Measurements from ENCODE around the gene CYP27C1. TPM values are rescaled to one million over a fixed set of nuclear protein-coding genes. Genes with fewer than 3 reads are reported as not detected.

Gene CYP27C1
- total and polyA plus RNA-seq, 2 donors (not counting 1 experiment from before 2014, with no cell fraction given): 0.07 TPM; not detected in 1

- Histone ChIP-seq H3K4me1 (ENCODE audit: control insufficient read depth, extremely low read depth, insufficient read depth, low read length) (no peaks in the 10 kb centered on the region), H2AFZ (ENCODE audit: low read length) (no peak overlapping the region), H3K27me3 (ENCODE audit: control insufficient read depth, insufficient read depth, low read length) (peaks cover 51% of the 10 kb centered on the region), H3K4me2 (ENCODE audit: extremely low read depth, insufficient read depth, low read length) (no peak overlapping the region), H3K9me3 (ENCODE audit: control insufficient read depth, insufficient read depth, low read depth, low read length) (no peaks in the 10 kb centered on the region), H3K79me2 (ENCODE audit: control insufficient read depth, insufficient read depth, low read length) (no peaks in the 10 kb centered on the region), H3K36me3 (ENCODE audit: control insufficient read depth, insufficient read depth, low read length) (no peaks in the 10 kb centered on the region), H4K20me1 (ENCODE audit: control insufficient read depth, extremely low read depth, insufficient read depth, low read length) (no peaks in the 10 kb centered on the region), H3K27ac (ENCODE audit: insufficient read depth, low read length) (no peak overlapping the region), H3K4me3 (replicated peaks in 1 of 4; ENCODE audit: control extremely low read depth in 1 of 4, insufficient read depth in 1 of 4, low read depth in 3 of 4, low read length in 4 of 4) (peak overlapping the region in 1 of 4 experiments; percentile 3), H3K9ac (ENCODE audit: insufficient read depth, low read length) (no peak overlapping the region)
- TF ChIP-seq EZH2 (IDR thresholded peaks at IDR 0.05; ENCODE audit: low read length, missing control alignments): peak; percentile 56
- no peak for TF ChIP-seq CTCF (conservative IDR thresholded peaks at IDR 0.05 in 1 of 2, IDR thresholded peaks at IDR 0.05 in 1 of 2; ENCODE audit: low read depth in 1 of 2, low read length in 2 of 2)
- peak in 1 of 2 donors; percentile 24 for DNase-seq (ENCODE audit: low read depth in 2 of 2)
Measured at GRCh38 chr2:127220768-127221527, 849 bp upstream of the CYP27C1 start.

- Histone ChIP-seq H3K36me3 (ENCODE audit: control insufficient read depth, insufficient read depth, low read length) (no peaks in the 10 kb centered on the region), H3K9ac (ENCODE audit: insufficient read depth, low read length) (no peak overlapping the region), H4K20me1 (ENCODE audit: control insufficient read depth, extremely low read depth, insufficient read depth, low read length) (no peaks in the 10 kb centered on the region), H3K4me3 (replicated peaks in 1 of 4; ENCODE audit: control extremely low read depth in 1 of 4, insufficient read depth in 1 of 4, low read depth in 3 of 4, low read length in 4 of 4) (peak overlapping the region in 2 of 4 experiments; percentile 9 to 41), H3K27me3 (ENCODE audit: control insufficient read depth, insufficient read depth, low read length) (peaks cover 43% of the 10 kb centered on the region), H3K4me1 (ENCODE audit: control insufficient read depth, extremely low read depth, insufficient read depth, low read length) (no peaks in the 10 kb centered on the region), H2AFZ (ENCODE audit: low read length) (no peak overlapping the region), H3K4me2 (ENCODE audit: extremely low read depth, insufficient read depth, low read length) (no peak overlapping the region), H3K79me2 (ENCODE audit: control insufficient read depth, insufficient read depth, low read length) (no peaks in the 10 kb centered on the region), H3K27ac (ENCODE audit: insufficient read depth, low read length) (no peak overlapping the region), H3K9me3 (ENCODE audit: control insufficient read depth, insufficient read depth, low read depth, low read length) (no peaks in the 10 kb centered on the region)
- peak in 1 of 2 donors; percentile 28 for DNase-seq (ENCODE audit: low read depth in 2 of 2)
- peak; percentile 56 for TF ChIP-seq EZH2 (IDR thresholded peaks at IDR 0.05; ENCODE audit: low read length, missing control alignments)
- TF ChIP-seq CTCF (conservative IDR thresholded peaks at IDR 0.05 in 1 of 2, IDR thresholded peaks at IDR 0.05 in 1 of 2; ENCODE audit: low read depth in 1 of 2, low read length in 2 of 2): no peak
Measured at GRCh38 chr2:127219171-127220070, 678 bp downstream of the CYP27C1 start.

GRCh38 chr2:127218812-127219170, 1.3 kb downstream of the CYP27C1 start:
- H3K27me3 ChIP-seq (ENCODE audit: control insufficient read depth, insufficient read depth, low read length): peaks cover 43% of the 10 kb centered on the region
- H3K9ac ChIP-seq (ENCODE audit: insufficient read depth, low read length): no peak overlapping the region
- no peak for TF ChIP-seq CTCF (conservative IDR thresholded peaks at IDR 0.05 in 1 of 2, IDR thresholded peaks at IDR 0.05 in 1 of 2; ENCODE audit: low read depth in 1 of 2, low read length in 2 of 2)
- TF ChIP-seq EZH2 (IDR thresholded peaks at IDR 0.05; ENCODE audit: low read length, missing control alignments): peak; percentile 99

More at GRCh38 chr2:127218812-127219170, 1.3 kb downstream of the CYP27C1 start:
- Histone ChIP-seq H3K4me3 (replicated peaks in 1 of 4; ENCODE audit: control extremely low read depth in 1 of 4, insufficient read depth in 1 of 4, low read depth in 3 of 4, low read length in 4 of 4) (peak overlapping the region in 2 of 4 experiments; percentile 7 to 41), H3K79me2 (ENCODE audit: control insufficient read depth, insufficient read depth, low read length) (no peaks in the 10 kb centered on the region), H4K20me1 (ENCODE audit: control insufficient read depth, extremely low read depth, insufficient read depth, low read length) (no peaks in the 10 kb centered on the region), H3K27ac (ENCODE audit: insufficient read depth, low read length) (no peak overlapping the region), H3K36me3 (ENCODE audit: control insufficient read depth, insufficient read depth, low read length) (no peaks in the 10 kb centered on the region), H2AFZ (ENCODE audit: low read length) (no peak overlapping the region), H3K4me1 (ENCODE audit: control insufficient read depth, extremely low read depth, insufficient read depth, low read length) (no peaks in the 10 kb centered on the region), H3K4me2 (ENCODE audit: extremely low read depth, insufficient read depth, low read length) (no peak overlapping the region), H3K9me3 (ENCODE audit: control insufficient read depth, insufficient read depth, low read depth, low read length) (no peaks in the 10 kb centered on the region)
- DNase-seq (ENCODE audit: low read depth in 2 of 2): no peak
